GM10847 (cell line): ENCODE results near the gene ZRANB1.

Experiments
- POLR2A ChIP-seq: IDR thresholded peaks from 2 replicates; pipeline ENCODE4 v1.6.1; 2011; ENCODE audit not compliant: insufficient read length; ENCODE audit errors: extremely low read depth

Gene ZRANB1

DNA sequence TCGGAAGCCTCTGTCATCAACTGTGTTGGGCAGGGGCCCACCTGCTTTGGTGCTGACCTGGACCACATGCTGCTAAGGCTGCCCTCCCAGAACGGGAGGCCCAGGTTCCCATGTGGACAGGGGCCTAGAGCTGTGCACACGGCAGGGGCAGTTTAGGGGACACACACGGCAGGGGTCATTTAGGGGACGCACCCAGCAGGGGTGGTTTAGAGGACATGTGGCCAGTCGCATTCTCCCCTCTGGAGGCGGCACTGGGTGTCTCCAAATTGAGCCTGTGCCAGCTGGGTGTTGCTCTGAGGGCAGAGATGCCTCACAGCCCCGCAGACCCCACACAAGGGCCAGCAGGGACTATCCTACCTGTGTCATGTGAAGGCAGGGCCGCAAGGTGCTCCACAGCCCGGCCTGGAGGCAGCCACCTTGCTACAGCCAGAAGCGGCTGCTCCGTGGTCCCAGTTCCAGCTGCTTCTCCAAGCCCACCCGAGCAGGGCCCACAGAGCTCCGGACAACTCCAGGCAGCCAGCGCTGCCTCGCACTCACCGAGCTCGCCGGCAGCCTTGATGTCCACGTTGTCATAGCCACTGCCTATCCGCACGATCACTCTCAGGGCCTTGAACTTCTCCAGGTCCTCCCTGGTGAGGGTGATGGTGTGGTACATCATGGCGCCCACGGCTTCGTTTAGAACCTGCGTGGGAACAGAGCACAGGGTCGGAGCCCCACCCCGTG, 60.7 kb downstream of the ZRANB1 start:
- no peak for TF ChIP-seq POLR2A

- no peak for TF ChIP-seq POLR2A
Measured at GRCh38 chr10:125003146-125003900, 61.4 kb downstream of the ZRANB1 start.

DNA sequence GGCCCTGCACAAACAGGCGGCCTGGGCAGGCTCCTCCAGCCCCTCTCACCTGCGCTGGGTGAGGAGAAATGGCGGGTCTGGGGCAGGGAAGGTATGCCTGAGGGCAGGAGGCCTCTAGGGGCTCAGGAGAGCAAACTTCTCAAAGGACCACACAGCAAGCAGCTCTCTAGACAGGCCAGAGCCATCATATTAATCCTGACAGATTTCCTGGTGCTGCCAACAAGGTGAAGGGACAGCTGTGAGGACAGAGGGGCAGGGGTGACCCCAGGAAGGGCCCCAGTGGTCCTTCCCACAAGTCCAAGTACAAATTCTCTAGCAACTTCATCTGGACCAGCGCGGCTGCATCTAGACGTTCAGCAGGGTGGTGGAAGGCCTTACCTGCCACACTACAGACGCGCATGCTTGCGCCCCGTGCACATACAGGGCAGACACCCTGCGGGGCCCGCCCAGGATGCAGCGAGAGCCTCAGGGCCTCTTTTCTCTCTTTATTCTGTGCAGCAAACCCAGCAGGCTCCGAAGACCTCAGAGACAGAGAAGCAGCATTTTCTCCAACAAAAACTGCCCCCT, 62.1 kb downstream of the ZRANB1 start:
- TF ChIP-seq POLR2A, result no peak

- no peak for TF ChIP-seq POLR2A
Measured at GRCh38 chr10:125004571-125005311, 62.8 kb downstream of the ZRANB1 start.

GRCh38 chr10:125005312-125006187, 63.6 kb downstream of the ZRANB1 start:
- TF ChIP-seq POLR2A, result no peak

DNA sequence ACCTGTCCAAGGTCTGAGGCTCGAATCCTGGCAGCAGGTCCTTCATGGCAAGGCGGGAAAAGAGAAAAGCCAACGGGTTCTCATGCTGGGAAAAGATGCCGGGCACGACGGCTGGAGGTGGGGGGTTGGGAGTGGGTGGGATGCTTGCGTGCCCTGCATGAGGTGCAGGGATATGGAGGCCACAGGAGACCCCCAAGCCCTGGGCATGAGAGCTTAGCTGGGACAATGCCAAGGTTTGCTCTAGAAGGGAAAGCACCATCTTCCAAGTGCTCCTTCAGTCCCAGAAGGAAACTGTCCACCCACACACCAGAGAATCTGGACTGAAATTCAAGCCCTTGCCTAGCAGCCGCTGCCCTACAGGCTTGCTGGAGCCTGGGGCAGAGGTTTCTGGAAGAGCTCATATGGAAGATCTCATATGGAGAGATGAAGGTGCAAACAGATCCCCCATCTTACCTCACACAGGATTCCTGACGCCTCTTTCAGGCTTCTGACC, 64.3 kb downstream of the ZRANB1 start:
- no peak for TF ChIP-seq POLR2A

DNA sequence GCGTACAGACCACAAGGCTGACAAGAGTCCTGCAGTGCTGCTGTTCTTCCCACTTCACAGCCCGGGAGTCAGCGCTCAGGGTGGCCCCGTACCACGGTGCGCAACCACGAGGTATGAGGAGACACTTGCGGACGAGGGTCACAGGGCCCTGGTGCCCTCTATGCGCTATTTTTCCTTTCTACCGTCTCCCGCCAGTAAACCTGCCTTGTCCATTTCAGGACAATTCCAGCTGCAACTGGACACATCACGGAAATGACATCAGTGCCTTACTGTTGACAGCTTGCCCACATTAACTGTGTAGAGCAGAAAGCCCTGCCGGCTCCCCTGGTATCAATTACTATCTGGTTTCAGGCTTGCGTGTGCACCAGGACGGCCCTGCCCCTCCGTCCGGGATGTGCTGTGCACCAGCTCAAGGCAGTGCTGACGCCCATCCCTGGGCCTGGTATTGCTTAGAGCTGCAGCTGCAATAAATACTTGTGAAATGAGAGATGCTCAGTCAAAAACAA, 65.1 kb downstream of the ZRANB1 start:
- TF ChIP-seq POLR2A, result no peak

- TF ChIP-seq POLR2A, result no peak
Measured at GRCh38 chr10:125007436-125007835, 65.5 kb downstream of the ZRANB1 start.

DNA sequence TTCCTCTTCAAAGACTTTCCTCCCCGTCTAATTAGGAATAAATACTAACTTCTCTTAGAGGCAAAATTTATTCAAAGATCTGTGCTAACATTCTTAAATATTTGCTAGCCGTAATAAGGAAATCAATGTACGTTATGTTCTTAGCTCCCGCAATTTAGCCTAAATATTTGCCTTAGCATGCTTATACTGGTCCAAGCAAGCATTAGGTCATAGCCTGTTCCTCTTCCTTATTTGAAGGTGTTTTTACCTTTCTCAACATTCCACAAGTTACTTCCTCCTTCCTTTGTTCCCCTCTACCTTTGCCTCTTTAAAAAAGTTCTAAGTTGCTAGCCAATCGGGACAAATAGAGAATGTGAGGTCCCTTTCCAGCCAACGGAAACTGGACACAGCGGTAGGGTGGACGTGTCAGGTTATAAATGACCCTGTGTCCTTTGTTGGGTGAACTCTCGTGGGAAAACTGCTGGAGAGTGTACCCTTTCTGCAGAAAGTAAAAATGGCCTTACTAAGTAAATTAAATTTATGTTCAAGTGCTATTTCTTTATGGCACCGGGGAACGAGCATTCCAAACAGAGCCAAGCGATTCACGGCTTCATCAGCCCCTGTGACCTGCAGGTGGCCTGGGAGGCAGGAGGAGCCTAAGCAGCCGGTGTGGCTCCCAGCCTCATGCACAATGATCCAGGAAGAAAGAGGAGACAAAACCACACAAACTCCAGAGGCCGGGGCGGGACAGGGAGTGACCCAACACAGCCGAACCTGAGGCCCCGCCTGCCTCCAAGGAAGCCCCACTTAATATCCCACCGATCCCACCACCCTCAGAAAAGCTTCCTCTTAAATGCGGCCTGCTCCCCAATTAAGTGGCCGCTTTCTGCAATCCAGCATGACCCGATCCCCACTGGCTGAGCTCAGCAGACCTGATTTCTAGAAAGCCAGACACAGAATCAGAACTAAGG, 67.0 kb downstream of the ZRANB1 start:
- TF ChIP-seq POLR2A, result no peak

GRCh38 chr10:125009661-125010161, 67.8 kb downstream of the ZRANB1 start:
- TF ChIP-seq POLR2A, result no peak

DNA sequence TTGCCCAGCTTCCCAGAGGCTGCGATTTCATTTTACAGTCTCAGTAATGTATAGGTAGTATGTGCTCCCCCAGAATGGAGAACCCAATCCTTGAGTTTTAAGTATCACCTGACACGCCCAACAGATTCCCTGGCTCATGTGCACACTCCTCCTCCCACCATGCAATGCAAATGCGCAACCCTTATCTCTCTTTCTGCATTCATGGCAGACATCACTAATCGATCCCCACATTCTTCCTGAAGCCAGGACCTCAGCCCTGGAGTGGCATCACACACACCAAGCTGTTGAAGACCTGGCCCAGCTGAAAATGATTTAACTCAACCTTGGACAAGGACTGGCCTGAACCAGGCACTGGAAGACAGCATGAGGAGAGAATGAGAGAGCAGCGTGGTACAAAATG, 68.4 kb downstream of the ZRANB1 start:
- TF ChIP-seq POLR2A, result no peak

DNA sequence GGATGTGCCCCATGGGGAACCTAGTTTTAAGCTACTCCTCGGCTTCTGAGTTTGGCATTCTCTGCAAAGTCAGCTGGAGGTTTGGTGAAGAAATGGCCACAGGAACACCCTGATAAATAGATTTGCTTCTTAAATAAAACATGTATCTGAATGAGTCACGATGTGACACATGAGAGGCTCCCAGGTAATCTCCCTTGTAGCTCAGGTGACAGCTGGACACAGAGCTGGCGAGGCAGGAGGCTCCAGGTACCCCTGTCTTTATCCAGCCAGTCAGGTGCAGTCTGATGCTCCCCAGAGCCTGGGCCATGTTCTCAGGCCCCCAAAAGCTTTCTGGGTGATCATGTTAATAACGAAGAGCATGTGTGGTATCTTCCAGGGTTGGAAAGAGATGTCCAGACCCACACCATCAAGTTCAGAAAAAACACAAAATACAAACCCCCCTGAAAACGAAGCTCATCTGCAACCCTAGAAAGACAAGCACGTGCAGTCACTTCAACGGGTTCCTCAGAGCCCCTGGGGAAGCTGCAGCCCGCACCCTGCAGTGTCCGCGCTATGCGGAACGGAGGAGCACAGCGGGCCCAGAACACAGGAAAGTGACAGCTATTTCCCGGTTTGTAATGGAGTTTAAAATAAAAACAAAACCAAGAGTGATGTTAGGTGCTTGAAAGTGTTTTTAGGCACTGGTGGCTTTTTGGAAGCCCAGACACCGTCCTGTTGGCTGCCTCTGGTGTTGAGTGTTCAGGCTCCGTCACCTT, 69.4 kb downstream of the ZRANB1 start:
- TF ChIP-seq POLR2A, result no peak
